Adrenal gland (tissue), 12 donors: Measurements from ENCODE around the gene CEBPZ. TPM values are rescaled to one million over a fixed set of nuclear protein-coding genes. Genes with fewer than 3 reads are reported as not detected.
A peak's percentile ranks its signal among the peaks of the same experiment; 100 is the strongest.

Experiments used
- DNase-seq, 7 donors: peaks; one replicate each; pipeline ENCODE4 v3.0.0-alpha.2; 2019 to 2020
- H3K27ac ChIP-seq, 5 donors: fragments of 200-600 bp; sonication (generic) in 4 of 5; 1 replicate in 3 of 5; 2 replicates in 2 of 5; pipeline versions ENCODE4 v1.5.1 to v1.8.0; 2016 to 2020; ENCODE audit warnings: mild to moderate bottlenecking in 1 of 5
- H3K27me3 ChIP-seq: fragments of 200-600 bp; 2 replicates; pipeline ENCODE4 v1.8.0; 2021
- H3K36me3 ChIP-seq, 2 donors: fragments of 200-600 bp; replicated peaks in 1 of 2; 1 replicate in 1 of 2; 2 replicates in 1 of 2; pipeline versions ENCODE4 v1.5.1 to v1.8.0; 2018 to 2022
- H3K4me1 ChIP-seq, 2 donors: fragments of 200-600 bp; replicated peaks in 1 of 2; 1 replicate in 1 of 2; 2 replicates in 1 of 2; pipeline versions ENCODE4 v1.5.1 to v1.8.0; 2018 to 2021
- H3K4me3 ChIP-seq, 4 donors: fragments of 200-600 bp; sonication (generic) in 3 of 4; one replicate each; pipeline ENCODE4 v1.5.1; 2016 to 2018
- H3K9me3 ChIP-seq, 3 donors: fragments of 200-600 bp; sonication (generic) in 1 of 3; replicated peaks in 1 of 3; 1 replicate in 2 of 3; 2 replicates in 1 of 3; pipeline versions ENCODE4 v1.5.1 to v1.8.0; 2016 to 2021
- CTCF ChIP-seq, 6 experiments: fragments of 450-650 bp in 4 of 6; fragments of 200-600 bp in 2 of 6; sonication (generic) in 1 of 6; IDR thresholded peaks; 1 replicate in 5 of 6; 2 replicates in 1 of 6; pipeline versions ENCODE4 v1.5.1 to v1.8.0; 2016 to 2021; ENCODE audit warnings: antibody characterized with exemption in 6 of 6, mild to moderate bottlenecking in 2 of 6, moderate library complexity in 1 of 6
- POLR2A ChIP-seq, 2 donors: fragments of 450-650 bp; IDR thresholded peaks; one replicate each; pipeline ENCODE4 v1.6.1; 2017; ENCODE audit warnings: antibody characterized with exemption in 2 of 2, mild to moderate bottlenecking in 2 of 2, moderate library complexity in 1 of 2
- WGBS, 4 donors: extraction: QIAGEN DNeasy Blood & Tissue Kit in 2 of 4; methylation state at CpG; one replicate each; pipeline versions ENCODE4 v1.1.5 to v1.1.7; 2013 to 2017; 5-methylcytosine and 5-hydroxymethylcytosine counted together
- intact Hi-C, 2 donors: fragments of 100-400 bp; cut with DNase I; formaldehyde crosslinking; loops; one replicate each; pipeline versions ENCODE4 v1.14.1 to v1.15.0; 2022 to 2023
- polyA plus RNA-seq, 3 donors: library from polyadenylated mRNA; stranded (reverse); fragments of 200-250 nt in 2 of 3; fragments of 350-450 nt in 1 of 3; fragmentation: Illumina TruSeq in 1 of 3; extraction: RNeasy Lipid Tissue Mini Kit (QIAGEN cat#74804) in 1 of 3; gene quantifications; one replicate each; pipeline ENCODE4 v1.2.3, GENCODE V29; 2013 to 2014
- total RNA-seq, 9 donors: library from RNA; depleted of rRNA in 4 of 9; stranded (reverse); fragments of >200 nt in 4 of 9; fragments of 120-200 nt in 1 of 9; fragmentation: NEBNext Ultra II Directional in 1 of 9; extraction: Animal tissue kit (Norgen Biotek cat#: 25700) in 1 of 9; gene quantifications; one replicate each; pipeline versions ENCODE4 v1.1.0 to v1.2.4, GENCODE V29; 2013 to 2023
- donor health status: healthy with polysubstance abuse.
- donor health status: Bipolar disorder and iron deficiency.
- donor health status: DM: yes; HTN: yes; CAD: no.
- donor health status: DM: no; HTN: no; CAD: no.
- donor health status: DM: no; HTN: no; CAD: no.
- donor health status: DM: yes; HTN: yes; CAD: no.

CEBPZ gene
- total and polyA plus RNA-seq, 12 donors = 27.2 to 111 (median 66.7) TPM

- H3K27ac ChIP-seq = no peak overlapping the region
- no peak overlapping the region for H3K4me3 ChIP-seq
- TF ChIP-seq POLR2A (IDR thresholded peaks at IDR 0.05) (no peak), CTCF (IDR thresholded peaks at IDR 0.05) (no peak)
- no peaks in the 10 kb centered on the region for H3K27me3 ChIP-seq
- no peaks in the 10 kb centered on the region for H3K36me3 ChIP-seq
- no peak for DNase-seq
- H3K4me1 ChIP-seq = no peaks in the 10 kb centered on the region
- H3K9me3 ChIP-seq = no peaks in the 10 kb centered on the region
- intact Hi-C loops = no loop called here
These were observed 59.8 kb downstream of the CEBPZ start for GRCh38 chr2:37171624-37171950.

- TF ChIP-seq POLR2A (IDR thresholded peaks at IDR 0.05) = no peak
- TF ChIP-seq CTCF (IDR thresholded peaks at IDR 0.05) = peak; percentile 46 to 73 (median 64)
- intact Hi-C loops = no loop called here
- Histone ChIP-seq H3K4me1 (no peaks in the 10 kb centered on the region), H3K9me3 (peaks cover 0 to 12% (median 6%) of the 10 kb centered on the region in 3 donors), H3K27me3 (no peaks in the 10 kb centered on the region), H3K36me3 (no peaks in the 10 kb centered on the region), H3K27ac (no peak overlapping the region), H3K4me3 (no peak overlapping the region)
- DNase-seq = peak in 6 of 7 donors; percentile 25 to 50 (median 34)
- WGBS, 4 donors = 47 to 57% (median 49%) methylated on average over 14 to 17 of the region's 17 CpGs
These were observed 63.0 kb downstream of the CEBPZ start for GRCh38 chr2:37168217-37168981.

DNA sequence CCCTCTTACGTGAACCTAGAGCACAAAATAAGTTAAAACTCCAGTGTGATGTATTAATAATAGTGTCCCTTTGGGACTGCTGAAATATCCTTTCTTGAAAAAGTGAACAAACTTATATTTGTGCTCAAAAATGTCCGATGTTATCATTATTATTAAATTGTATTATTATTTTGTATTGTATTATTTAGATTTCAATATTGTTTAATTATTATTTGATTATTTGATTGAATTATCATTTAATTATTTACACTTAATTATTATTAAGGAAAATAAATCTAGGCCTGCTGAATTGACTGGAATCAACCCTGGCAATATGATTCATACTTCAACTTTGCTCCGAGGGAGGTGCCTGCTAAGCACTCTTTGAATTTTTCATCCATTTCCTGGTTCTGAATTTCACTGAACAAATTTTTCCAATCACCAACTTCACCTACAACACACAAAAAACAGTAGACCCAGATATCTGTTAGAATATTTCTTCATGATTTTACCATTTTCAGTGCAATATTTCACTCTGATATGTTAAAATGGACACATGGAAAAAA is 63.7 kb downstream of the CEBPZ start:
- WGBS, 4 donors = 81 to 87% (median 83%) methylated on average over 3 of the region's 3 CpGs
- Histone ChIP-seq H3K36me3 (no peaks in the 10 kb centered on the region), H3K9me3 (peaks cover 0 to 12% (median 6%) of the 10 kb centered on the region in 3 donors), H3K4me3 (no peak overlapping the region), H3K4me1 (no peaks in the 10 kb centered on the region), H3K27ac (no peak overlapping the region), H3K27me3 (no peaks in the 10 kb centered on the region)
- TF ChIP-seq CTCF (IDR thresholded peaks at IDR 0.05) = no peak
- no peak for TF ChIP-seq POLR2A (IDR thresholded peaks at IDR 0.05)
- intact Hi-C loops = no loop called here
- no peak for DNase-seq

- DNase-seq = no peak
- 78 to 92% (median 85%) methylated on average over 1 of the region's 1 CpG for WGBS, 4 donors
- H3K9me3 ChIP-seq = peaks cover 0 to 12% (median 6%) of the 10 kb centered on the region in 3 donors
- intact Hi-C loops = no loop called here
- no peaks in the 10 kb centered on the region for H3K27me3 ChIP-seq
- no peak overlapping the region for H3K4me3 ChIP-seq
- no peaks in the 10 kb centered on the region for H3K4me1 ChIP-seq
- no peak for TF ChIP-seq POLR2A (IDR thresholded peaks at IDR 0.05)
- no peak for TF ChIP-seq CTCF (IDR thresholded peaks at IDR 0.05)
- no peak overlapping the region for H3K27ac ChIP-seq
- H3K36me3 ChIP-seq = no peaks in the 10 kb centered on the region
These were observed 66.6 kb downstream of the CEBPZ start for GRCh38 chr2:37164757-37165156.
